Neuronal stem cell (in vitro differentiated cells): ENCODE measurements around the gene DOK3.

Source experiments
- DNase-seq: peaks from one replicate; pipeline ENCODE4 v3.0.0-alpha.2; 2013; ENCODE audit warnings: low spot score
- H2AFZ ChIP-seq: one replicate; pipeline ENCODE4 v1.6.1; 2013; ENCODE audit warnings: mild to moderate bottlenecking, low read length, inconsistent platforms
- H2AK5ac ChIP-seq: 2 replicates; pipeline ENCODE4 v1.6.1; 2013; ENCODE audit warnings: low read depth, mild to moderate bottlenecking, inconsistent platforms, low read length, moderate library complexity, mixed read lengths
- H2BK120ac ChIP-seq: 2 replicates; pipeline ENCODE4 v1.6.1; 2013; ENCODE audit warnings: low read depth, mild to moderate bottlenecking, inconsistent platforms, low read length, moderate library complexity, mixed read lengths
- H2BK12ac ChIP-seq: one replicate; pipeline ENCODE4 v1.6.1; 2013; ENCODE audit warnings: low read length, inconsistent platforms
- H2BK15ac ChIP-seq: 2 replicates; pipeline ENCODE4 v1.6.1; 2013; ENCODE audit warnings: mild to moderate bottlenecking, low read length, inconsistent platforms, mixed read lengths
- H2BK5ac ChIP-seq: one replicate; pipeline ENCODE4 v1.6.1; 2013; ENCODE audit warnings: inconsistent platforms, mild to moderate bottlenecking, low read length, moderate library complexity
- H3K14ac ChIP-seq: one replicate; pipeline ENCODE4 v1.6.1; 2013; ENCODE audit warnings: low read length, inconsistent platforms
- H3K18ac ChIP-seq: 2 replicates; pipeline ENCODE4 v1.6.1; 2013; ENCODE audit warnings: low read length, inconsistent platforms
- H3K23ac ChIP-seq: 2 replicates; pipeline ENCODE4 v1.6.1; 2013; ENCODE audit warnings: low read depth, mild to moderate bottlenecking, mixed read lengths, low read length, inconsistent platforms; ENCODE audit not compliant: poor library complexity
- H3K27ac ChIP-seq: replicated peaks from 3 replicates; pipeline ENCODE4 v1.5.1; 2013; ENCODE audit warnings: low read length, inconsistent platforms
- H3K27me3 ChIP-seq, 3 experiments: 2 replicates each; pipeline ENCODE4 v1.6.1; 2013; ENCODE audit warnings: low read length in 3 of 3, mild to moderate bottlenecking in 2 of 3, inconsistent platforms in 1 of 3, low read depth in 1 of 3, mixed read lengths in 1 of 3, moderate library complexity in 1 of 3; ENCODE audit not compliant: control insufficient read depth in 3 of 3, insufficient read depth in 3 of 3
- H3K36me3 ChIP-seq, 2 donors: replicated peaks in 1 of 2; 2 replicates each; pipeline ENCODE4 v1.6.1; 2013; ENCODE audit warnings: low read length in 2 of 2; ENCODE audit not compliant: control insufficient read depth in 2 of 2, insufficient read depth in 2 of 2
- H3K4ac ChIP-seq: 2 replicates; pipeline ENCODE4 v1.6.1; 2013; ENCODE audit warnings: inconsistent platforms, mild to moderate bottlenecking, low read length, moderate library complexity
- H3K4me1 ChIP-seq, 2 donors: 1 replicate in 1 of 2; 2 replicates in 1 of 2; pipeline ENCODE4 v1.6.1; 2013; ENCODE audit warnings: low read length in 2 of 2, low read depth in 1 of 2; ENCODE audit not compliant: control insufficient read depth in 2 of 2, insufficient read depth in 1 of 2
- H3K4me2 ChIP-seq: one replicate; pipeline ENCODE4 v1.6.1; 2013; ENCODE audit warnings: mild to moderate bottlenecking, low read length, inconsistent platforms; ENCODE audit not compliant: insufficient read depth, poor library complexity, severe bottlenecking
- H3K4me3 ChIP-seq, 2 donors: 2 replicates each; pipeline ENCODE4 v1.5.1; 2013; ENCODE audit warnings: low read length in 2 of 2, mild to moderate bottlenecking in 2 of 2, inconsistent platforms in 1 of 2, moderate library complexity in 1 of 2
- H3K79me1 ChIP-seq: one replicate; pipeline ENCODE4 v1.6.1; 2013; ENCODE audit warnings: low read depth, mild to moderate bottlenecking, inconsistent platforms, low read length, moderate library complexity
- H3K9ac ChIP-seq: one replicate; pipeline ENCODE4 v1.6.1; 2013; ENCODE audit warnings: mild to moderate bottlenecking, low read depth, low read length, inconsistent platforms; ENCODE audit not compliant: poor library complexity
- H3K9me3 ChIP-seq, 2 donors: replicated peaks in 1 of 2; 2 replicates each; pipeline versions ENCODE3 to v1.6.1; 2013; ENCODE audit warnings: low read length in 2 of 2, mild to moderate bottlenecking in 2 of 2, inconsistent platforms in 1 of 2, low read depth in 1 of 2, mixed read lengths in 1 of 2, moderate library complexity in 1 of 2; ENCODE audit not compliant: control insufficient read depth in 2 of 2, insufficient read depth in 1 of 2
- H4K8ac ChIP-seq: one replicate; pipeline ENCODE4 v1.6.1; 2013; ENCODE audit warnings: low read depth, mild to moderate bottlenecking, inconsistent platforms, low read length, moderate library complexity
- H4K91ac ChIP-seq: one replicate; pipeline ENCODE4 v1.6.1; 2013; ENCODE audit warnings: low read length, low read depth, mild to moderate bottlenecking, inconsistent platforms; ENCODE audit not compliant: poor library complexity
- WGBS, 2 donors: extraction: QIAGEN DNeasy Blood & Tissue Kit; methylation state at CpG; one replicate each; pipeline ENCODE4 v1.1.7; 2013; ENCODE audit warnings: missing lambda C conversion rate in 2 of 2, mixed read lengths in 1 of 2; ENCODE audit not compliant: insufficient read length in 2 of 2, insufficient replicate concordance in 1 of 2; ENCODE audit errors: extremely low coverage in 2 of 2; 5-methylcytosine and 5-hydroxymethylcytosine counted together

Gene DOK3

DNA sequence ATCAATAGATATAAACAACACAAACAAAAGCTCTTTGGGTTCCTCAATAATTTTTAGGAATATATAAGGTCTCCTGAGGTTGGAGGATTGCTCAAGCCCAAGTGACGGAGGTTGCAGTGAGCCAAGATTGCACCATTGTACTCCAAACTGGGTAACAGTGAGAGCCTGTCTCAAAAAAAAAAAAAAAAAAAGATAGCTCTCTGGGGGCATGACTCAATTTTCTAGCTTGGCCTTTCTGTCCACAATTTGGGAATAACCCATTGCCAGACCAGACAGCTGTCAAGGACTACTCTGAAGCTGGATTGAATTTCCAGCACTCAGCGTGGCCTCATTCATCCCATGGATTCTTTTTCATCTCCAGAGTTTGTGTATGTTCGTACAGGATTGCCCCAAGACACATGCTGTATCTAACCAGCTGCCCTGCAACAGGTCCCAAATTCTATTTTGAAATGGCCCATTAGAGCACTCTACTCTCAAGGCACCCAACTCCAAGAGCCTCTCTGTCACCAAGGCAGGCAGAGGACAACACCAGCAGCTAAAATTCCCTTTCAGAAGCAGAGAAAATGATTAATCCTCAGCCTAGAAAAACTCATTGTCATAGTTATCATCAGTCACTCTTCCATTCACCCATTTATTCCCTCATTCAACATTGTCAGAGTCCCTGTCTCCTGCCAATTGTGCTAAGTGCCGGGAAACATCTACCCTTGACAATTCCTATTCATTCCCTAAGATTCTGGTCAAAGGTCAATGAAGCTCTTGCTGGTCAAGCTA, 36.0 kb upstream of the DOK3 start:
- Histone ChIP-seq H3K23ac (no peak overlapping the region), H4K8ac (no peak overlapping the region), H3K4me2 (no peak overlapping the region), H3K4me1 (peaks cover 17 to 27% of the 10 kb centered on the region in 2 donors), H2BK5ac (no peak overlapping the region), H3K4ac (no peak overlapping the region), H2AFZ (no peak overlapping the region), H3K36me3 (peaks cover 6 to 59% of the 10 kb centered on the region in 2 donors), H3K9me3 (no peaks in the 10 kb centered on the region), H3K27ac (peak overlapping the region; percentile 14), H2BK120ac (no peak overlapping the region), H2AK5ac (no peak overlapping the region), H3K9ac (no peak overlapping the region), H3K4me3 (no peak overlapping the region), H2BK12ac (no peak overlapping the region), H4K91ac (no peak overlapping the region), H2BK15ac (no peak overlapping the region), H3K18ac (no peak overlapping the region), H3K14ac (no peak overlapping the region), H3K27me3 (no peaks in the 10 kb centered on the region), H3K79me1 (no peaks in the 10 kb centered on the region)
- no CpG with 5 or more reads among the region's 4 CpGs for WGBS, 2 donors
- no peak for DNase-seq

GRCh38 chr5:177542816-177543465, 33.3 kb upstream of the DOK3 start:
- WGBS, 2 donors: no CpG with 5 or more reads among the region's 4 CpGs
- peak; percentile 66 for DNase-seq
- Histone ChIP-seq H3K4me2 (no peak overlapping the region), H2AK5ac (no peak overlapping the region), H3K27me3 (no peaks in the 10 kb centered on the region), H2BK15ac (no peak overlapping the region), H3K9ac (no peak overlapping the region), H3K27ac (peak overlapping the region; percentile 64), H3K23ac (no peak overlapping the region), H2BK12ac (no peak overlapping the region), H3K4me1 (peaks cover 17 to 27% of the 10 kb centered on the region in 2 donors), H3K14ac (no peak overlapping the region), H3K18ac (no peak overlapping the region), H3K79me1 (no peaks in the 10 kb centered on the region), H3K4ac (no peak overlapping the region), H3K4me3 (no peak overlapping the region), H3K9me3 (no peaks in the 10 kb centered on the region), H3K36me3 (peaks cover 12 to 59% of the 10 kb centered on the region in 2 donors), H4K8ac (no peak overlapping the region), H4K91ac (no peak overlapping the region), H2BK5ac (no peak overlapping the region), H2AFZ (no peak overlapping the region), H2BK120ac (no peak overlapping the region)

- H4K91ac ChIP-seq: no peak overlapping the region
- H2AFZ ChIP-seq: no peak overlapping the region
- no peak overlapping the region for H3K4me2 ChIP-seq
- no peak overlapping the region for H2BK5ac ChIP-seq
- H4K8ac ChIP-seq: no peak overlapping the region
- H3K4ac ChIP-seq: no peak overlapping the region
- no peak overlapping the region for H3K23ac ChIP-seq
- no peak overlapping the region for H3K9ac ChIP-seq
- no CpG with 5 or more reads among the region's 3 CpGs for WGBS, 2 donors
- H3K36me3 ChIP-seq: peaks cover 23 to 79% of the 10 kb centered on the region in 2 donors
- DNase-seq: no peak
- no peak overlapping the region for H3K27ac ChIP-seq
- no peak overlapping the region for H2BK12ac ChIP-seq
- H3K14ac ChIP-seq: no peak overlapping the region
- no peak overlapping the region for H3K4me3 ChIP-seq
- H2BK15ac ChIP-seq: no peak overlapping the region
- H3K9me3 ChIP-seq: no peaks in the 10 kb centered on the region
- H3K79me1 ChIP-seq: no peaks in the 10 kb centered on the region
- H2BK120ac ChIP-seq: no peak overlapping the region
- H2AK5ac ChIP-seq: no peak overlapping the region
- no peaks in the 10 kb centered on the region for H3K27me3 ChIP-seq
- peaks cover 1 to 14% of the 10 kb centered on the region in 2 donors for H3K4me1 ChIP-seq
- H3K18ac ChIP-seq: no peak overlapping the region
These were observed 30.8 kb upstream of the DOK3 start for GRCh38 chr5:177540438-177540837.

DNA sequence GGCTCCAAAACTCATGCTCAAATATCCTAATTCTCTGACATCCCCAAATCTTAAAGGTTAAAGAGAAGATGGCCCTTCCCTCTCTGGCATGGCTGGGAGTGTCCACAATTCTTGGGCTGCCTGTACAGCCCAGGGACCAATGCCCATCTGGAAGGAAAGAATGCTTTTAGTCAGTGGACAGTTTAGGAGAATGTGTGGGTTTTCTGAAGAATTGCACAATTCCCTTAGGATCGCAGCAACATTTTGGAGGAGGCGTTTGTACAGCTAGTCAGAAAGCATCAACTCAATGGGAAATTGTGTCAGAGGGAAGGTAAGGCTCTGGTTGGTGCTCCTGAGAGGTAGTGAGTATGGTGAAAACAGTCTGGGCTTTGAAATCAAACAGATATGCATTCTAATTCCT, 29.8 kb upstream of the DOK3 start:
- Histone ChIP-seq H2AK5ac (no peak overlapping the region), H3K14ac (no peak overlapping the region), H2BK12ac (no peak overlapping the region), H3K18ac (no peak overlapping the region), H3K4me1 (peaks cover 0 to 14% of the 10 kb centered on the region in 2 donors), H3K27me3 (no peaks in the 10 kb centered on the region), H4K8ac (no peak overlapping the region), H3K4me2 (no peak overlapping the region), H3K9me3 (no peaks in the 10 kb centered on the region), H3K23ac (no peak overlapping the region), H2BK15ac (no peak overlapping the region), H3K9ac (no peak overlapping the region), H4K91ac (no peak overlapping the region), H3K4ac (no peak overlapping the region), H2BK5ac (no peak overlapping the region), H2AFZ (no peak overlapping the region), H3K79me1 (no peaks in the 10 kb centered on the region), H2BK120ac (no peak overlapping the region), H3K36me3 (peaks cover 23 to 86% of the 10 kb centered on the region in 2 donors), H3K4me3 (no peak overlapping the region), H3K27ac (no peak overlapping the region)
- no peak for DNase-seq
- WGBS, 2 donors: no CpG with 5 or more reads among the region's 2 CpGs
